K562 (cell line): ENCODE measurements around the gene SNX25.

Source experiments
- CREB1 ChIP-seq, 2 experiments: sonication (generic) in 1 of 2; formaldehyde crosslinking in 1 of 2; IDR thresholded peaks; 2 replicates each; pipeline versions ENCODE4 v1.6.1 to v1.8.0; 2012 to 2022; ENCODE audit warnings: inconsistent platforms in 1 of 2, mild to moderate bottlenecking in 1 of 2, missing genetic modification reagents in 1 of 2, moderate library complexity in 1 of 2
- FOXA3 ChIP-seq, 2 experiments: fragments of 450-650 bp in 1 of 2; sonication (generic) in 1 of 2; formaldehyde crosslinking; IDR thresholded peaks in 1 of 2; conservative IDR thresholded peaks in 1 of 2; 2 replicates each; pipeline versions ENCODE4 v1.4.0 to v1.8.0; 2020 to 2022; ENCODE audit warnings: mild to moderate bottlenecking in 2 of 2, missing genetic modification reagents in 1 of 2
- GTF2E2 ChIP-seq: fragments of 200-800 bp; sonication (Bioruptor generic); IDR thresholded peaks from 2 replicates; pipeline ENCODE4 v1.6.1; 2016; ENCODE audit warnings: missing genetic modification characterization, missing compliant biosample characterization
- POLR2A ChIP-seq: fragments of 450-650 bp; conservative IDR thresholded peaks from 2 replicates; pipeline ENCODE4 v1.6.1; 2016
- PRDM10 ChIP-seq: fragments of 450-650 bp; IDR thresholded peaks from 2 replicates; pipeline ENCODE4 v1.6.1; 2018; ENCODE audit not compliant: partially characterized antibody
- TAF7 ChIP-seq: fragments of 450-650 bp; IDR thresholded peaks from 2 replicates; pipeline ENCODE4 v1.6.1; 2016; ENCODE audit warnings: missing genetic modification characterization, missing compliant biosample characterization

- TF ChIP-seq GTF2E2, result no peak
- no peak for TF ChIP-seq TAF7 (tag)
- no peak for TF ChIP-seq PRDM10
- TF ChIP-seq CREB1 (IDR thresholded peaks at IDR 0.05), result no peak
- TF ChIP-seq CREB1 (CRISPR knock-in tag; IDR thresholded peaks at IDR 0.05), result no peak
- TF ChIP-seq POLR2A, result no peak
- TF ChIP-seq FOXA3 (CRISPR knock-in tag; conservative IDR thresholded peaks at IDR 0.05 in 1 of 2, IDR thresholded peaks at IDR 0.05 in 1 of 2), result no peak
These were observed 13.0 kb upstream of the SNX25 start for GRCh38 chr4:185196437-185196836.
